Prostate gland (tissue), 2 donors: ENCODE data around the gene CSGALNACT2.

Experiments used
- POLR2AphosphoS5 ChIP-seq: sonication (generic); formaldehyde crosslinking; IDR thresholded peaks from one replicate; pipeline ENCODE4 v1.6.1; 2017; ENCODE audit warnings: antibody characterized with exemption
- TF ChIP-seq, protein P1 (sequence below), 4 experiments: fragments of 200-600 bp in 2 of 4; fragments of 450-650 bp in 2 of 4; sonication (generic) in 2 of 4; IDR thresholded peaks; 1 replicate in 3 of 4; 2 replicates in 1 of 4; pipeline ENCODE4 v1.5.1; 2016 to 2019; ENCODE audit warnings: antibody characterized with exemption in 4 of 4, mild to moderate bottlenecking in 2 of 4, moderate library complexity in 2 of 4

- TF ChIP-seq, protein P1, sequence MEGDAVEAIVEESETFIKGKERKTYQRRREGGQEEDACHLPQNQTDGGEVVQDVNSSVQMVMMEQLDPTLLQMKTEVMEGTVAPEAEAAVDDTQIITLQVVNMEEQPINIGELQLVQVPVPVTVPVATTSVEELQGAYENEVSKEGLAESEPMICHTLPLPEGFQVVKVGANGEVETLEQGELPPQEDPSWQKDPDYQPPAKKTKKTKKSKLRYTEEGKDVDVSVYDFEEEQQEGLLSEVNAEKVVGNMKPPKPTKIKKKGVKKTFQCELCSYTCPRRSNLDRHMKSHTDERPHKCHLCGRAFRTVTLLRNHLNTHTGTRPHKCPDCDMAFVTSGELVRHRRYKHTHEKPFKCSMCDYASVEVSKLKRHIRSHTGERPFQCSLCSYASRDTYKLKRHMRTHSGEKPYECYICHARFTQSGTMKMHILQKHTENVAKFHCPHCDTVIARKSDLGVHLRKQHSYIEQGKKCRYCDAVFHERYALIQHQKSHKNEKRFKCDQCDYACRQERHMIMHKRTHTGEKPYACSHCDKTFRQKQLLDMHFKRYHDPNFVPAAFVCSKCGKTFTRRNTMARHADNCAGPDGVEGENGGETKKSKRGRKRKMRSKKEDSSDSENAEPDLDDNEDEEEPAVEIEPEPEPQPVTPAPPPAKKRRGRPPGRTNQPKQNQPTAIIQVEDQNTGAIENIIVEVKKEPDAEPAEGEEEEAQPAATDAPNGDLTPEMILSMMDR (IDR thresholded peaks at IDR 0.05) = no peak
- TF ChIP-seq POLR2AphosphoS5 = no peak
Measured at GRCh38 chr10:43206391-43207235, 68.4 kb downstream of the CSGALNACT2 start.
